LNCAP (cell line): ENCODE data around the gene METTL8.

Experiments
- CTCF ChIP-seq: fragments of 450-650 bp; IDR thresholded peaks from 2 replicates; pipeline ENCODE4 v1.5.1; 2017; ENCODE audit warnings: mild to moderate bottlenecking

METTL8 gene

GRCh38 chr2:171410101-171410500 lies 23.7 kb downstream of the METTL8 start:
- TF ChIP-seq CTCF, result no peak

GRCh38 chr2:171409436-171409971 lies 24.3 kb downstream of the METTL8 start:
- TF ChIP-seq CTCF, result no peak

GRCh38 chr2:171407676-171408044 lies 26.1 kb downstream of the METTL8 start:
- no peak for TF ChIP-seq CTCF

GRCh38 chr2:171407030-171407675 lies 26.6 kb downstream of the METTL8 start:
- no peak for TF ChIP-seq CTCF

GRCh38 chr2:171406044-171406443 lies 27.7 kb downstream of the METTL8 start:
- no peak for TF ChIP-seq CTCF

GRCh38 chr2:171405546-171405945 lies 28.2 kb downstream of the METTL8 start:
- TF ChIP-seq CTCF, result no peak

- TF ChIP-seq CTCF, result no peak
Observed at GRCh38 chr2:171404719-171405118, 29.1 kb downstream of the METTL8 start.

- TF ChIP-seq CTCF, result no peak
Observed at GRCh38 chr2:171404261-171404660, 29.5 kb downstream of the METTL8 start.
